RCC 7860 (cell line): Measurements from ENCODE around the gene NECTIN1.
A peak's percentile ranks its signal among the peaks of the same experiment; 100 is the strongest.

ENCODE experiments used
- DNase-seq: peaks from one replicate; pipeline ENCODE4 v3.0.0-alpha.2; 2015; ENCODE audit warnings: low spot score
- FAIRE-seq: peaks from 2 replicates; lab custom pipeline; 2012; peaks lifted over from hg19 to GRCh38; lab: Jason Lieb, UNC

The NECTIN1 gene

DNA sequence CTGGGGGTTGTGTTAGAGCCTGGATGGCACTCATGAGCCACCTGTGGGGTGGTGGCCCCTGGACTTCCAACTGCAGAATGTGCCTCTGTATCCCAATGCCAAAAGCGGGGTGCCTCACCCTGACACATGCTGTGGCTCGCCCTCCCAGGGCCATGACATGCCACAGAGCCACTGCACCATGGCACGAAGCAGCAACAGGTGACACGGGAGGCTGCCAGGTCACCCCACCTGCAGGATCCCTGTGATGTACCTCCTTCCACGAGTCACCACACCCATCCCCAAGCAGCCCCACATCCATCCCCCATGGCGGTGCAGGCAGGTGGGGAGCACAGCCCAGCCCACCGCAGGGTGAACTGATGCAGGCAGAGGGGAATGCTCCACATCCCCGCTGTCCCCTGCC is 14.8 kb downstream of the NECTIN1 start:
- FAIRE-seq: no peak
- DNase-seq: no peak

- FAIRE-seq: no peak
- DNase-seq: no peak
Measured at GRCh38 chr11:119713359-119714040, 15.5 kb downstream of the NECTIN1 start.

- DNase-seq: no peak
- no peak for FAIRE-seq
Measured at GRCh38 chr11:119712459-119713358, 16.3 kb downstream of the NECTIN1 start.

GRCh38 chr11:119712006-119712405 is 17.0 kb downstream of the NECTIN1 start:
- FAIRE-seq: no peak
- DNase-seq: no peak

- no peak for FAIRE-seq
Measured at GRCh38 chr11:119711476-119711875, 17.5 kb downstream of the NECTIN1 start.

DNA sequence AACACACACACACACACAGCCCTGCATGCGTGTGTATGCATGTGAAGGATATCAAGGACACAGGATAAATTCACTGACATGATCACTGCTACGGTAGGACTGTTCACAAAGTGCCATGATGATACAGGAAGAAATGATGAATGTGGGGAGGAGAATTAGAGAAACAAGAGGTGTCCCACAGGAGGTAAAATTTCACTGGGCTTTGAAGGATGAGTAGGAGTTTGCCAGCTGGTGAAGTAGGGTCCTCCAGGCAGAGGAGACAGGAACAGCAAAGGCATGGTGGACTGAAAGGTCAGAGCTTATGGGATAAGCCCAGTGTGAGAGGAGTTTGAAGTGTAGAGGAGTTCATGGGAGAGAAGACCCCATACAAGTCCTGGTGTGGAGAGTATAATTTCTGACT is 18.6 kb downstream of the NECTIN1 start:
- FAIRE-seq: no peak

More at GRCh38 chr11:119711476-119711875, 17.5 kb downstream of the NECTIN1 start:
- DNase-seq: no peak

GRCh38 chr11:119709638-119710346 is 19.2 kb downstream of the NECTIN1 start:
- DNase-seq (no peak), FAIRE-seq (no peak)

More for the DNA sequence above, 18.6 kb downstream of the NECTIN1 start:
- DNase-seq: no peak

- DNase-seq: no peak
- FAIRE-seq: no peak
Measured at GRCh38 chr11:119709171-119709570, 19.8 kb downstream of the NECTIN1 start.

DNA sequence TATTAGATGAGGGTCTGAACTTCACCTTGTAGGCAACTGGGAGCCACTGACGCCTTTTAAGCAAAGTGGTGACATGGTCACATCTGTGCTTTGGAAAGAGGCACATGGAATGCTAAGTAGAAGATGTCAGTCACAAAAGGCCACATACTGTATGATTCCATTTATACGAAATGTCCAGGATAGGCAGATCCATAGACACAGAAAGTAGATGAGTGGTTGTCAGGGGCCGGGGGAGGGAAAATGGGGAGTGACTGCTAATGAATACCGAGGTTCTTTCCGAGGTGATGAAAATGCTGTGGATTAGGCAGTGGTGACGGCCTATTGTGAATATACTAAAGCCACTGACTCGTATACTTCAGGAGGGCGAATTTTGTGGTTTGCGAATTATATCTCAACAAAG is 20.6 kb downstream of the NECTIN1 start:
- FAIRE-seq (no peak), DNase-seq (no peak)

DNA sequence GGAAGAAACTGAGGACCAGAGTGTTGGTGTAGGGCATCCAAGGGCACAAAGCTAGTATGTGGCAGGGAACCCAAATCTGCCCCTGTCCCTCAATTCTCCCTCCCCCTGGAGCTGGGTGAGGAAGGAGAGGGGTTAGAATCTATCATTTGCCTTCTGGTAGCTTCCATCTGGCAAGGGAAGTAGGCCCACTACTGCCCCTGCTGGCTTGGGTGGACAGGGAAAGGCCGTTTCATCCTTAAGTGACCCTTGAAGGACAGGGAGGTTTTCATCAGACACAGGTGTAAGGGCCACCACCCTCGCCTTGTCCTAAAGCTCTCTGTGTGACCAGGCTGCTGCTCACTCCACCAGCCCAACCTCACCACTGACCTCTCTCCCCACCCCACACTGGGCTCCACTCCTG is 22.1 kb downstream of the NECTIN1 start:
- FAIRE-seq (no peak), DNase-seq (no peak)

DNA sequence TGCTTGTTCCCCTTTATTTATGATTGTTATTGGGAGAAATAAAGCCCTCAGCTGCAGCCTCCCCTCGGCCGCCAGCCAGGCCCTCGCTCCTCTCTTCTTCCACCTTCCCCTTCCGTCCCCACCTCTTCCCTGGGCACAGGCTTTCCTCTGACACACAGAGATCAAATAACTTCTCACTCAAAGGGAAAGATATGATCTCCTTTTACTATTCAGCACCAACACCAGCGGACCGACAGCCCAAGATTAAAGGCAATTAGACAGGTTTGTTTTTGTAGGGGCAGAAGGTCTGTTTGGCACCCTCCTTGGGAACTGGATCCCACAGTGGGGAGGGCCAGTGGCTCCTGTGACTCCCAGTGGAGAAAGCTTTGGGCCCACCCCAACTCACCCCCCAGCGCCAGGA is 23.0 kb downstream of the NECTIN1 start:
- FAIRE-seq (no peak), DNase-seq (no peak)

- FAIRE-seq (no peak), DNase-seq (no peak)
Measured at GRCh38 chr11:119705362-119705761, 23.6 kb downstream of the NECTIN1 start.

DNA sequence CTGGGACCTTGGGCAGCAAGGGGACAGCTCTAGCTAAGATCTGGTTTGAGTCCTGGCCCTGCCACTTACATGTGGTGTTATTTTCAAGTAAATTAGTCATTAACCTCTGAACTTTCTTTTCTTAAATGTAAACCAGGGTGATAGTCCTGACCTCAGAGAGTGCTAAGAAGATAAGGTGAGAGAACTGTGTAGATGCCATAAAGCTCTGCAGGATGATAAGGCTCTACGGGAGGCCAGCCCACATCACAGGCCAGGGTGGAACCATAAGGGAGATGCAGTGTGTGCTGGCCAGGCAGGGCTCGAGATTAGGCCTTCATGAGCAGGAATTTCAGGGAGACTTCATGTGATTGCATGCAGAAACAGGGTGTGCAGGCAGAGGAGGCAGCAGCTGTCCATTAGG is 24.2 kb downstream of the NECTIN1 start:
- FAIRE-seq: no peak
- DNase-seq: no peak

- DNase-seq (peak; percentile 70), FAIRE-seq (peak; percentile 35)
Measured at GRCh38 chr11:119701591-119702549, 27.1 kb downstream of the NECTIN1 start.

GRCh38 chr11:119700536-119701346 is 28.3 kb downstream of the NECTIN1 start:
- peak; percentile 13 for DNase-seq
- no peak for FAIRE-seq

DNA sequence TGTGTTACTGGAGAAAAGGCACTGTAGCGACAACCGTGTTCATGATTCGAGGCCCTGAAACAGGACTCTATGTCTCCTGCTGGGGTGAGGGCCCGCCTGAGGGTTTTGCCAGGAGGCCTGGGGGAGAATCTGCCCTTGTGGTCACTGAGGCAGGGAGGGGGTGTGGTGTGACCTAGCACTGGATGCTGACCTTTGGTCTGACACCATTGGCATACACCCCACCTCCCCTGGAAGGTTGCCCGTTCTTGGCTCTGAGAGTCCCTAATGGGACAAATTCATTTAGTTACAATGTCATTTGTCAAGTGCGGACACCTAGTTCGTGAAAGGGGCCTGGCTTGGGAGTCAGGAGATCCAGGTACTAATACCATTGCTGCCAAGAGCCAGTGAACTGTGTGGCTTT is 29.0 kb downstream of the NECTIN1 start:
- FAIRE-seq (no peak), DNase-seq (no peak)

DNA sequence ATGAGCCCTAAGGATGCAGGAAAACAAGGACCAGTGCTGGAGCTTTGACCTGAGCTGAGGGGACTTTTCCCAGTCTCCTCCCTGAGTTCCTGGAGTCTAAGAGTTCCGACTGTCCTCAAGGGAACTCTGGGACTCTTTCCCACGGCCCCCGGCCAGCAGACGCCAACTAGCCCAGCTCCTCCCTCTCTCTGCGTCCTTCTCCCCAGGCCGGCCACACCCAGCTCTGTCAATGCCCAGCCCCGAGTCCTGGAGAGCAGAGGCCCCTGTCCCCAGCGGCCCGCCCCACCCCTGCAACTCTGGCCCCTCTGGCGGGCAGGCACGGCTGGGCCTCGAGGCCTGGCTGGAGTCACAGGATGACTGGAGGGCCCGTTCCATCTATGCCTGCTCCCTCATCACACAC is 29.8 kb downstream of the NECTIN1 start:
- DNase-seq: no peak
- FAIRE-seq: no peak

- no peak for FAIRE-seq
- no peak for DNase-seq
Measured at GRCh38 chr11:119697882-119698281, 31.1 kb downstream of the NECTIN1 start.

GRCh38 chr11:119697445-119697844 is 31.6 kb downstream of the NECTIN1 start:
- no peak for DNase-seq
- no peak for FAIRE-seq
